ENCODE measurements around the gene AFAP1.

The AFAP1 gene

DNA sequence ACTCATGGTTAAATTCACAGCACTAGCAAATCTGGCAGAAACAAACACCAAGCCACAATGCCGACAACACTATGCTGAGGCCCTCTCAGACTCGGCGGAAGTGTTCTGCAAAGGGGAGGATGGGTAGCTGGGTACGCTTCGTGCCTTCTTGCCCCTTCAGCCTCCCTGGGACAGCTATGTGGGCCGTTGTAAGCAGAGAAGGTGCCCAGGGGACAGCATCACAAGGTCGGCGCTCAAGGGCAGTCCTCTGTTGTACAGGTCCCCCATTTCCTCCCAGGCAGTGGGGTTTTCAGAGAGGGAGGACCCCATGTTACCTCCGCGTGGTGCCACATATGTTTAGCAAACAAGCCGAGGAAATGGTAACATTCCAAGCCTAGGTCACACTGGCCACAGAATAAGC is 173.6 kb downstream of the AFAP1 start:
- no peak for DNase-seq (ENCODE audit: low spot score in 2 of 2)
- H3K36me3 ChIP-seq (replicated peaks): peaks cover 4% of the 10 kb centered on the region; the same call in 1 of the 2 replicates
- no peaks in the 10 kb centered on the region for H3K9me3 ChIP-seq
- H3K4me1 ChIP-seq: peaks cover 4% of the 10 kb centered on the region
- no peak overlapping the region for H3K4me3 ChIP-seq
- in situ Hi-C loops (cut with MboI; ENCODE audit: low sequenced_read_pairs): no loop called here
- H3K27me3 ChIP-seq (ENCODE audit: low read depth): no peaks in the 10 kb centered on the region

DNA sequence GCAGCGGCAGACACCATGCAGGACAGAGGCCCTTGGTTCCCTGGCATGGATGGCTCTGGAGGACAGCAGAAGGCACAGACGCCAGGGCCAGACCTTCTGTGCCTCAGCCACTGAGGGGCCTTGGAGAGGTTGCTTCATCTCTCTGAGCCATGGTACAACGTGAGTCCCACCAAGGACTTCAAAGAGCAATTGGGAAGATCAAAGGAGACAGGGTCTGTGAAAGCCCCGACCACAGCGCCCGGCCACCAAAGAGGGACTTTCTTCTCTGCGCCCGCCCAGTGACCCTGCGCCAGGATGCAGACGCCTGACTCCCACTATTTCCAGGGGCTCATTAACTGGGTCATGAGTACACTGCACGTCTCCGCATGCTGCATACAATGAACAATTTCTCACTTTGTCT is 174.0 kb downstream of the AFAP1 start:
- Histone ChIP-seq H3K4me3 (no peak overlapping the region), H3K27me3 (ENCODE audit: low read depth) (no peaks in the 10 kb centered on the region), H3K4me1 (peaks cover 4% of the 10 kb centered on the region), H3K36me3 (replicated peaks) (peaks cover 5% of the 10 kb centered on the region; the same call in 1 of the 2 replicates), H3K9me3 (no peaks in the 10 kb centered on the region)
- DNase-seq (ENCODE audit: low spot score in 2 of 2): no peak
- in situ Hi-C loops (cut with MboI; ENCODE audit: low sequenced_read_pairs): no loop called here

DNA sequence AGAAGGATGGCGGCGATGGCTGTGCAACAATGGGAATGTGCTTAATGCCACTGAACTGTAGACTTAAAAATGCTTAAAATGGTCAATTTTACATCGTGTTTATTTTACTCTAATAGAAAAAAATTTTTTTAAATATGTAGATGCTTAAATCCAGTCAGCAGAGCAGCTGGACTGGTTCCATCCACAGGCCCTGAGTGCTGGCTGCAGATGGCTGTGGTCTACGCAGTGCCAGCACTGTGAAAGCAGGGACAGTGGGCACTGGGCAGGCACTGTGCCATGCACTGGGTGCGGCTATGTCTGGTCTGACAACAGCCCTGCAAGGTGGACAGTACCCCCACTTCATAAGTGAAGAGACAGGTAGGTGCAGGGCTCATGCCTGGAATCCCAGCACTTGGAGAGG is 175.2 kb downstream of the AFAP1 start:
- H3K4me3 ChIP-seq: no peak overlapping the region
- no peaks in the 10 kb centered on the region for H3K4me1 ChIP-seq
- no peaks in the 10 kb centered on the region for H3K9me3 ChIP-seq
- H3K36me3 ChIP-seq (replicated peaks): peaks cover 5% of the 10 kb centered on the region; the same call in 1 of the 2 replicates
- no peaks in the 10 kb centered on the region for H3K27me3 ChIP-seq (ENCODE audit: low read depth)
- in situ Hi-C loops (cut with MboI; ENCODE audit: low sequenced_read_pairs): no loop called here
- DNase-seq (ENCODE audit: low spot score in 2 of 2): no peak

DNA sequence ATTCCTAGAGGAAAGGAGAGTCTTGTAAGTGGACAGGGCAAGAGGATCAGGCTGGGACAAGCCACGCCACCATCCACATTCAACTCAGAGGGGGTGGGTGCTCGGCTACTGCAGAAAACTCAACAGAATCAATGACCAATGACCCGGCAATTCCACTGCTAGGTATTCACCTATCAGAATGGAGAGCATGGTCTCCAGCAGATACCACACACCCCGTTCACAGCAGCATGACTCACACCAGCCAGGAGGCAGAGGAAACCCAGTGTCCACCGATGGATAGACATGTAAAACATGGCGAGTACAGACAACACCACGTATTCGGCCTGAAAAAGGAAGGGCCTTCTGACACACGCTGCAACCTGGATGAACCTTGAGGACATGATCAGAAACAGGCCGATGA is 175.9 kb downstream of the AFAP1 start:
- no peaks in the 10 kb centered on the region for H3K9me3 ChIP-seq
- DNase-seq (ENCODE audit: low spot score in 2 of 2): no peak
- H3K27me3 ChIP-seq (ENCODE audit: low read depth): no peaks in the 10 kb centered on the region
- H3K4me3 ChIP-seq: no peak overlapping the region
- peaks cover 5% of the 10 kb centered on the region; the same call in 1 of the 2 replicates for H3K36me3 ChIP-seq (replicated peaks)
- in situ Hi-C loops (cut with MboI; ENCODE audit: low sequenced_read_pairs): no loop called here
- H3K4me1 ChIP-seq: no peaks in the 10 kb centered on the region

DNA sequence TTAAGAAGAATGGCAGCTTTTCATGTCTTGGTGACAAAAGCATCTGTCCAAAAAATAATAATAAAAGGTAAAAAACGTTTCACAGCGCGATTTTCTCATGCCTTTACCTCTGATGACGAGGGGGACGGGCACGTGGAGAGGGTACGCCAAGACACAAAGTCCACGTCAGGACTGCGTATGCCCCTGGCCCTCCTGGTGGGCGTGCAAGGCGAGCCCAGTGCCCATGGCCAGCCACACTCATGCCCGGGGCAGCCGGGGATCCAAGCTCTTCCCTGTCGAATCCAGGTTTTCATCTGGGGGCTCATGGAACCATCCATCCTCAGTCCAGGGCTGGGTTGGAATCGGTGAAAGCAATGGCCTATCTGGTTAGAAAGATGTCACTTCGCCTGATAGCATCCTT is 176.6 kb downstream of the AFAP1 start:
- no peak for DNase-seq (ENCODE audit: low spot score in 2 of 2)
- in situ Hi-C loops (cut with MboI; ENCODE audit: low sequenced_read_pairs): no loop called here
- peaks cover 5% of the 10 kb centered on the region; the same call in 1 of the 2 replicates for H3K36me3 ChIP-seq (replicated peaks)

DNA sequence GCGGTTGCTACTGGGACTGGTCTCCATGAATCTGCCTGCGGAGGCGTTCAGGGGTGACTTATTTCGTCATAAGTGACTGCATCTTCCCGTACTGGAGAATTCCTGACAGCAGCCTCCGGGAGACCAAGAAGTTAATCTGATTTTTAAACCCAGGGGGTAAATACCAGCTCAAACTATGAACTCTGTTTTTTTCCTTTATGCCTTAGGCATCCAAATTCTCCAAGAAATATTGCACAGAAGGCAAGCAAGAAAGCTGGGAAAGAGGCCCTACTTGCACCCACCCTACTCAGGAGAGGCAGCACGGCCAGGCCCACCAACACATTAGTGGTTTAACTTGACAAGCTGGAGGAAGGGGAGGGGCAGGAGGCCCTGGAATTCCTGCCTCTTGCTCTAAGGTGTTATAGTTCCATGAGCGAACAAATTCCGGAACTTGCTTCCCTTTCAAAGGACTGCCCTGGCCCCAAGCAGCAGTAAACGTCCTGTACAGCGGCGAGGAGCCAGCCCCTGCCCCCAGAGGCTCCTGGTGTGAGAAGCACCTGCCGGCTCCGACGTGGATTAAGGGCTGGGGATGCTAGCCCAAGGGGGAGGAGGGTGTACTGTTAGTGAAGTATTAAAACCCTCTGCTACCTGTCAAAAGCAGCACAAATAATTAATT is 177.2 kb downstream of the AFAP1 start:
- H3K9me3 ChIP-seq: no peaks in the 10 kb centered on the region
- H3K4me1 ChIP-seq: no peaks in the 10 kb centered on the region
- DNase-seq (ENCODE audit: low spot score in 2 of 2): no peak
- H3K36me3 ChIP-seq (replicated peaks): peaks cover 5% of the 10 kb centered on the region; the same call in 1 of the 2 replicates
- H3K27me3 ChIP-seq (ENCODE audit: low read depth): no peaks in the 10 kb centered on the region
- H3K4me3 ChIP-seq: no peak overlapping the region
- in situ Hi-C loops (cut with MboI; ENCODE audit: low sequenced_read_pairs): no loop called here

More for the DNA sequence above, 176.6 kb downstream of the AFAP1 start:
- no peaks in the 10 kb centered on the region for H3K9me3 ChIP-seq
- no peak overlapping the region for H3K4me3 ChIP-seq
- no peaks in the 10 kb centered on the region for H3K27me3 ChIP-seq (ENCODE audit: low read depth)
- no peaks in the 10 kb centered on the region for H3K4me1 ChIP-seq

DNA sequence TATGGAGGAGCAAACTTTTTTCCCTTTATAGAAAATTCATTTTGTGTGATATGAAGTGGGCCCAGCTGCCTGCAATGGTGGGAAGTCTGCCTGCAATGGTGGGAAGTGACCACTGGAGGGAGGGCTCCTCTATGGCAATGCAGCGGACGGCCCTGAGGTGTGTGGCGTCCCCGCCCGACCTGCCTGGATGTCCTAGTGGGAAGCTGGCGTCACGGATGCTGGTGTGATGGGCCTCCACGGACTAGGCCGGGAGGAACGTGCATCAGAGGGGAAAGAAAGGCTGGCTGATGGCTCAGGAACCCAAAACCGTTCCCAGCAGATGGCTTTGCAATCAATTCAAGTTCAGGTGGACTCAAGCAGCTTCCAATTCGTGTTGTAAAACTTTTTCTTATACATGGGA is 177.9 kb downstream of the AFAP1 start:
- Histone ChIP-seq H3K4me3 (no peak overlapping the region), H3K4me1 (no peaks in the 10 kb centered on the region), H3K27me3 (ENCODE audit: low read depth) (no peaks in the 10 kb centered on the region), H3K36me3 (replicated peaks) (0 out of 2 replicates have a peak, but pooled peaks cover 5% of the 10 kb centered on the region), H3K9me3 (no peaks in the 10 kb centered on the region)
- in situ Hi-C loops (cut with MboI; ENCODE audit: low sequenced_read_pairs): no loop called here
- DNase-seq (ENCODE audit: low spot score in 2 of 2): peak; percentile 38 to 80

DNA sequence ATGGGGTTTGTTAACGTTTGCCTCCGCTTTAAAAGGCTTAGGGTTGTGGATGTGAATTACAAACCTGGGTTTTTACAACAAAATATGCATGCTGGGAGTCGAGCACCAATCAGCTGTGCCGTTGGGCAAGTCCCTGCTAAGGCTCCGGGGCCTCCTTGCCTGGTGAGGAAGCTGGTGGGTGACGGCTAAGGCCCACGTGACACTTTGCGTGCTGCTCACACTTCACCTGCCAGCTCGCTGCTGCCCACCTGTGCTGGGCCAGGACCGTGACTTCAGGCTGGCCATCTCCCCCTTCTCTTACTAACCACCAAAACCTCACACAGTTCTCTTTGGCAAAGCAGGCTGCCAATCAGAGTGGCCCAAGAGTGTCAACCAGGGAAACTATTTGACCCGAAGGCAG is 178.3 kb downstream of the AFAP1 start:
- Histone ChIP-seq H3K4me3 (no peak overlapping the region), H3K36me3 (replicated peaks) (0 out of 2 replicates have a peak, but pooled peaks cover 5% of the 10 kb centered on the region), H3K4me1 (no peaks in the 10 kb centered on the region), H3K9me3 (no peaks in the 10 kb centered on the region), H3K27me3 (ENCODE audit: low read depth) (no peaks in the 10 kb centered on the region)
- in situ Hi-C loops (cut with MboI; ENCODE audit: low sequenced_read_pairs): no loop called here
- no peak for DNase-seq (ENCODE audit: low spot score in 2 of 2)

DNA sequence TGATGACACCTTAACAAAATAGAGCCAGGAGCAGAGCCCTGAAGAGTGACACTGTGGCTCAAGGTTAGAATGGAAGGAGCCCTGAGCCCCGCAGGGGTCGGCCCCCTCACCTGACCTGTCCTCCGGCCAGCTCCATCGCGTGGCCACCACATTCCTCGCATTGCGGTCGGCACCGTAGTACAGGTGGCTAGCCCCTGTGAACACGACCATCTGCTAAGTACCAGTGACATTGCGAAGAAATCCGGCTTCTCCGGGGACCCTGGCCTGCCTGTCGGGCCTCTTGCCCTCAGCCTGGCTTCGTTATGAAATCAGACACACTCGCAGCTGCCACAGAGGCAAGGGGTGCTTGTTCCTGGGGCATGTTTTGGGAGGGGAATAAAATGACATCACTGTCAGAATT is 179.0 kb downstream of the AFAP1 start:
- Histone ChIP-seq H3K9me3 (no peaks in the 10 kb centered on the region), H3K27me3 (ENCODE audit: low read depth) (no peaks in the 10 kb centered on the region), H3K4me3 (no peak overlapping the region), H3K4me1 (no peaks in the 10 kb centered on the region), H3K36me3 (replicated peaks) (0 out of 2 replicates have a peak, but pooled peaks cover 5% of the 10 kb centered on the region)
- DNase-seq (ENCODE audit: low spot score in 2 of 2): no peak
- in situ Hi-C loops (cut with MboI; ENCODE audit: low sequenced_read_pairs): no loop called here

DNA sequence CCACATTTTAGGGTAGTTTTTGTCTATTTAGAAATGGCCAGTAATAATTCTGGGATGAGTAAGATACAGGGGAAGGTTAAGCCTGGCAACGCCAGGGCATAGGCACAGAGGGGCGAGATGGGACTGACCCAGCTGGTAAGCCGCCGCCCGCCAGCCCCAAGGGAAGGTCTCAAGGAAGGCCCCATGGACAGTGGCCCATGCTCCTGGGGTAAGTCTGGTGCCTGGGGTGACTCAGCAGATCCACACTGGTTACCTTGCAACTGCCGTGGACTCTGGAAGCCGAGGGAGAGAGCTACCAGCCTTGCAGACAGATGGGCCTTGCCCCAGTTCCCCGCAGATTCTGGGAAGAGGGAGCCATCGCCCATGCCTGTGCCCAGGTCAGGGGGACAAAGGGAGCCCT is 179.4 kb downstream of the AFAP1 start:
- H3K27me3 ChIP-seq (ENCODE audit: low read depth): no peaks in the 10 kb centered on the region
- no peaks in the 10 kb centered on the region for H3K9me3 ChIP-seq
- no peak overlapping the region for H3K4me3 ChIP-seq
- in situ Hi-C loops (cut with MboI; ENCODE audit: low sequenced_read_pairs): no loop called here
- no peak for DNase-seq (ENCODE audit: low spot score in 2 of 2)
- 0 out of 2 replicates have a peak, but pooled peaks cover 5% of the 10 kb centered on the region for H3K36me3 ChIP-seq (replicated peaks)
- no peaks in the 10 kb centered on the region for H3K4me1 ChIP-seq

DNA sequence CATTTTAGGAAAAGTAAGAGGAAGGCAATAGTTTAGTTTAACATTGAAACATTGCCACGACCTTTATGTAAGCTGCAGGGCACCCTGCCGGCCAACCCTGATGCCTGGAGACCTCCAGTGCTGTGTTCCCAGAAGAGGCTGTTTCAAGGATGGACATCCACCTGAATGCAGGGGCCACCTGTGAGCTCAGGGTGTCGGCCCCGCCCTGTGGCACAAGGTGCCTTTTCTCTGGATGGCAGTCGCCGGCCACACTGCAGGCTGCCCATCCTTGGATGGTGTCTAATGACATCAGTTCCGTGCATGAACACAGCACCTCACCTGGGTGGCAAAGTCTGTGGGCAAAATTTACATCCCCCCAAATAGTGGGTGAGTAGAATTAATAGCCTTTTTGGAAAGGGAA is 180.0 kb downstream of the AFAP1 start:
- no peak for DNase-seq (ENCODE audit: low spot score in 2 of 2)

DNA sequence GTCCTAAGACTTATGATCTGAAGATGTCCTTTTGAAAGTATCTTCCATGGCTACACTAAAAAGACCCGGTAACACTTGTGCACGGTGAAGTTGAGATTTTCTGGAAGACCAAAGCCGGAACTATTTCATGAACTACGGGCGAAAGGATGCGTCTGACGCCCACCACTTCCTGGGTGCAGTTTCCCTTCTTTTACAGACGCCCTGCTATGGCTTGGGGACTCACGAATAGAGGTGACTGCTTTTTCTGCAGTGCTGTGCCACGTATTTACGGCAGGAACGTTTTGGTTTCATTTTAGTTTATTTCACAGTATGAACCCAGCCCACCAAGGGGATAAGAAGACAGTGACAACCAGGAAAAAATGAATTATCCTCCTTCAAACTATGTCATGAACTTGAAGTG is 180.4 kb downstream of the AFAP1 start:
- no peaks in the 10 kb centered on the region for H3K9me3 ChIP-seq
- DNase-seq (ENCODE audit: low spot score in 2 of 2): no peak
- H3K4me3 ChIP-seq: no peak overlapping the region
- in situ Hi-C loops (cut with MboI; ENCODE audit: low sequenced_read_pairs): no loop called here
- 0 out of 2 replicates have a peak, but pooled peaks cover 5% of the 10 kb centered on the region for H3K36me3 ChIP-seq (replicated peaks)
- no peaks in the 10 kb centered on the region for H3K4me1 ChIP-seq
- H3K27me3 ChIP-seq (ENCODE audit: low read depth): no peaks in the 10 kb centered on the region

More for the DNA sequence above, 180.0 kb downstream of the AFAP1 start:
- H3K4me1 ChIP-seq: no peaks in the 10 kb centered on the region
- in situ Hi-C loops (cut with MboI; ENCODE audit: low sequenced_read_pairs): no loop called here
- no peak overlapping the region for H3K4me3 ChIP-seq
- H3K9me3 ChIP-seq: no peaks in the 10 kb centered on the region
- 0 out of 2 replicates have a peak, but pooled peaks cover 5% of the 10 kb centered on the region for H3K36me3 ChIP-seq (replicated peaks)
- H3K27me3 ChIP-seq (ENCODE audit: low read depth): no peaks in the 10 kb centered on the region

DNA sequence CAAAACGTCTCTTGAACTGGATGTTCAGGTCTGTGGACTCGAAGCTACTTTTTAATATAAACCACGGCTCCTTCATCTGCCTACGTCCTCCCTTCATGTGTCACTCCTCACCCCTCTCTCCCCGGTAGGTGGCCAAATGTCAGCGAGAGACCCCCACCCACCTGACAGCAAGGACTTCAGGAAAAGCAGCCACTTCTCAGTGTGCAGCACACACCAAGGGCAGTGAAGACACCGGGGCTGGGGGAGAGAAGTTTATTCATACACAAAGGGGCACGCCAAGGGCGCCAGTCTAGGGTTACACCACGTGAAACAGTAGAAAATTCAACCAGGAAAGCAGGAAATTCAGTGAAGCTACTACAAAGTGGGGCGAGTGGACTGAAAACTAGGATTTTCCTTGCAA is 181.2 kb downstream of the AFAP1 start:
- no peaks in the 10 kb centered on the region for H3K4me1 ChIP-seq
- no peak for DNase-seq (ENCODE audit: low spot score in 2 of 2)
- no peaks in the 10 kb centered on the region for H3K27me3 ChIP-seq (ENCODE audit: low read depth)
- in situ Hi-C loops (cut with MboI; ENCODE audit: low sequenced_read_pairs): no loop called here
- no peaks in the 10 kb centered on the region for H3K9me3 ChIP-seq
- 0 out of 2 replicates have a peak, but pooled peaks cover 5% of the 10 kb centered on the region for H3K36me3 ChIP-seq (replicated peaks)
- H3K4me3 ChIP-seq: no peak overlapping the region

DNA sequence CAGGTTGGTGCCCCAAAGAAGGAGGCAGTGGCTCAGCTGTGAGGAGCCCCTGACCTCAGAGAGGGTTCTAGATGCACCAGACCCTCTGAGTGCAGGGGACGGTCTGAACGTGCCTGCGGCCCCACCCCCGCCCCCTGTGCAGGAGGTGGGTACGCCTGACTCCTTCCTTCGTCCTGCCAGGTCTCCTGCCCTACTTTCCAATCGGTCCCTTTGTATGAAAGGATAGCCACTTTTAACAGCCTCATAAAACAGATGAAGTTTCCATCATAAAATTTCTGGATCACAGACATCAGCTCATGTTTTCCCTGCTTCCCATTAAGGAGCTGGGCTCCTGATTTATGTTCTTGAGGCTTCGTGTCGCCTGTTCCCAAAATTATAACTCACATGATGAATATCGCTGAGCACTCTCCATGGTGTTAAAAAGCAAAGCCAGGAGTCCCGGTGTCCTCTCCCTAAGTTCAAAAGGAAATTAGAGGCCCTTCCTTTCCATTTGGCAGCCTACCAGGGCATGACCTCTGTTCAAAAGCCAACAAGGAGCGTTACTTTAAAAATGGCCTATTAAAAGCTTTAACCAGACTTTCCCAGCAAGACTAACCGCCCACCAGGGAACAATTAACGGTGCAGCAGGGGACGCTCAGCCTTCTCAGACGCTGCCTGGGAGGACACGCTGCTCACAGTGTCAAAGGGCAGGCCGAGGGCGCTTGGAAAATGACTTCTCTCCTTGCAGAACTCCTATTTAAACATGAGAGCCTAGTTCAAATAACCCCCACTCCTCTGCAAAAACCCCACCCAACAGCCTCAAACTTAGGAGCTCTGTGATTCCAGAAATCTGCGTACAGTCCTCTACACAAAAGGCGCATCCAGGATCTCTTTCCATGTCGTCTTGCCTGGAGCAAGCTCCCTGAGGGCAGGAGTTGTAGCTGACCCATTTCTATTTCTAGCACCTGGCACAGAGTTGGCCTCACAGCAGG is 181.9 kb downstream of the AFAP1 start:
- Histone ChIP-seq H3K4me3 (no peak overlapping the region), H3K36me3 (replicated peaks) (0 out of 2 replicates have a peak, but pooled peaks cover 5% of the 10 kb centered on the region), H3K9me3 (no peaks in the 10 kb centered on the region), H3K4me1 (no peaks in the 10 kb centered on the region), H3K27me3 (ENCODE audit: low read depth) (no peaks in the 10 kb centered on the region)
- in situ Hi-C loops (cut with MboI; ENCODE audit: low sequenced_read_pairs): no loop called here
- no peak for DNase-seq (ENCODE audit: low spot score in 2 of 2)
